Neutrophil (primary cell): ENCODE results near the gene SMIM20.

Experiments
- H3K27ac ChIP-seq: fragments of 200-600 bp; sonication (generic); 2 replicates; pipeline ENCODE4 v1.5.1; 2016; ENCODE audit warnings: mild to moderate bottlenecking, moderate library complexity
- H3K27me3 ChIP-seq: fragments of 200-600 bp; sonication (generic); 2 replicates; pipeline ENCODE4 v1.6.0; 2016; ENCODE audit warnings: mild to moderate bottlenecking
- H3K36me3 ChIP-seq: fragments of 200-600 bp; sonication (generic); 2 replicates; pipeline ENCODE4 v1.5.1; 2017
- H3K4me1 ChIP-seq, 2 experiments: fragments of 200-600 bp in 1 of 2; sonication (generic) in 1 of 2; 1 replicate in 1 of 2; 2 replicates in 1 of 2; pipeline versions ENCODE4 v1.5.1 to v1.6.1; 2013 to 2016; ENCODE audit warnings: low read depth in 1 of 2, low read length in 1 of 2, mild to moderate bottlenecking in 1 of 2, moderate library complexity in 1 of 2; ENCODE audit not compliant: control insufficient read depth in 1 of 2, insufficient read depth in 1 of 2
- H3K4me3 ChIP-seq, 2 experiments: fragments of 200-600 bp in 1 of 2; sonication (generic) in 1 of 2; 1 replicate in 1 of 2; 2 replicates in 1 of 2; pipeline ENCODE4 v1.5.1; 2013 to 2016; ENCODE audit warnings: low read depth in 1 of 2, low read length in 1 of 2, mild to moderate bottlenecking in 1 of 2, moderate library complexity in 1 of 2
- H3K9me3 ChIP-seq: fragments of 200-600 bp; sonication (generic); 2 replicates; pipeline ENCODE4 v1.5.1; 2016
- CTCF ChIP-seq: fragments of 200-600 bp; sonication (generic); IDR thresholded peaks from 2 replicates; pipeline ENCODE4 v1.5.1; 2016; ENCODE audit warnings: antibody characterized with exemption

The SMIM20 gene

GRCh38 chr4:25958110-25958509 is 44.1 kb downstream of the SMIM20 start:
- Histone ChIP-seq H3K27ac (no peak overlapping the region), H3K27me3 (peaks cover 18% of the 10 kb centered on the region), H3K4me1 (no peaks in the 10 kb centered on the region), H3K9me3 (no peaks in the 10 kb centered on the region), H3K36me3 (no peaks in the 10 kb centered on the region), H3K4me3 (no peak overlapping the region)
- TF ChIP-seq CTCF, result no peak

GRCh38 chr4:25962393-25962792 is 48.4 kb downstream of the SMIM20 start:
- Histone ChIP-seq H3K4me1 (no peaks in the 10 kb centered on the region), H3K9me3 (no peaks in the 10 kb centered on the region), H3K36me3 (no peaks in the 10 kb centered on the region), H3K4me3 (no peak overlapping the region), H3K27ac (no peak overlapping the region), H3K27me3 (no peaks in the 10 kb centered on the region)
- no peak for TF ChIP-seq CTCF

- no peaks in the 10 kb centered on the region for H3K4me1 ChIP-seq
- H3K27ac ChIP-seq, result no peak overlapping the region
- no peaks in the 10 kb centered on the region for H3K9me3 ChIP-seq
- TF ChIP-seq CTCF, result no peak
- no peaks in the 10 kb centered on the region for H3K36me3 ChIP-seq
- peaks cover 20% of the 10 kb centered on the region for H3K27me3 ChIP-seq
- H3K4me3 ChIP-seq, result no peak overlapping the region
Measured at GRCh38 chr4:25965629-25966028, 51.6 kb downstream of the SMIM20 start.

GRCh38 chr4:25966171-25966570 is 52.2 kb downstream of the SMIM20 start:
- TF ChIP-seq CTCF, result no peak

GRCh38 chr4:25969374-25970155 is 55.5 kb downstream of the SMIM20 start:
- no peaks in the 10 kb centered on the region for H3K4me1 ChIP-seq
- H3K9me3 ChIP-seq, result no peaks in the 10 kb centered on the region
- H3K36me3 ChIP-seq, result no peaks in the 10 kb centered on the region
- no peak for TF ChIP-seq CTCF
- no peak overlapping the region for H3K4me3 ChIP-seq
- H3K27ac ChIP-seq, result no peak overlapping the region
- H3K27me3 ChIP-seq, result peaks cover 24% of the 10 kb centered on the region

More at GRCh38 chr4:25966171-25966570, 52.2 kb downstream of the SMIM20 start:
- no peaks in the 10 kb centered on the region for H3K4me1 ChIP-seq
- H3K27ac ChIP-seq, result no peak overlapping the region
- H3K9me3 ChIP-seq, result no peaks in the 10 kb centered on the region
- no peaks in the 10 kb centered on the region for H3K36me3 ChIP-seq
- H3K27me3 ChIP-seq, result peaks cover 24% of the 10 kb centered on the region
- no peak overlapping the region for H3K4me3 ChIP-seq
